Panc1 (cell line): ENCODE results near the gene TMCC1.

Experiments
- POLR2AphosphoS5 ChIP-seq: IDR thresholded peaks from 2 replicates; pipeline ENCODE4 v1.6.1; 2012; ENCODE audit warnings: mild to moderate bottlenecking, low read depth, low read length, moderate library complexity
- TF ChIP-seq, protein P1 (sequence below): fragments of 450-650 bp; IDR thresholded peaks from 2 replicates; pipeline ENCODE4 v1.5.1; 2017; ENCODE audit warnings: mild to moderate bottlenecking
- TF ChIP-seq, protein P2 (sequence below), 2 experiments: IDR thresholded peaks; 2 replicates each; pipeline ENCODE4 v1.6.1; 2011 to 2012; ENCODE audit warnings: low read depth in 2 of 2, control low read depth in 1 of 2, low read length in 1 of 2, mild to moderate bottlenecking in 1 of 2, moderate library complexity in 1 of 2; ENCODE audit not compliant: insufficient read depth in 1 of 2

DNA sequence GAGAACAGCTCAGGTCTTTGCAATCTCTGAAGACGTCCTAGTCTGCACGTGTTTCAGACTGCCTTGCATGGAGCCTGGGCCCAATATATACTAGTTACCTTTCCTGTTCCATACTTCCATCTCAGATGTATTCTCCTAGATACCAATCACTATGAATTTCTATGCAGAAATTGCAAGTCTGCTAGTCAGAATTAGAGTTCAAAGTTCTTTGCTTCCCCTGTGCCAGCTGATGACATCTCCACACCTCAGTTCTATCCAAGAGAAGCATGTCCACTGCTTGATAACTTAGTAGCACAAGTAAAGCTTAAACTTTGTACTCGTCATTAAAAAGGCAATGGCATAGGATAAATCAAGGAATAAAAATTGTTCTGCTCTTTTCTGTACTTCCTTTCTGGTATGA lies 153.4 kb downstream of the TMCC1 start:
- TF ChIP-seq, protein P1, sequence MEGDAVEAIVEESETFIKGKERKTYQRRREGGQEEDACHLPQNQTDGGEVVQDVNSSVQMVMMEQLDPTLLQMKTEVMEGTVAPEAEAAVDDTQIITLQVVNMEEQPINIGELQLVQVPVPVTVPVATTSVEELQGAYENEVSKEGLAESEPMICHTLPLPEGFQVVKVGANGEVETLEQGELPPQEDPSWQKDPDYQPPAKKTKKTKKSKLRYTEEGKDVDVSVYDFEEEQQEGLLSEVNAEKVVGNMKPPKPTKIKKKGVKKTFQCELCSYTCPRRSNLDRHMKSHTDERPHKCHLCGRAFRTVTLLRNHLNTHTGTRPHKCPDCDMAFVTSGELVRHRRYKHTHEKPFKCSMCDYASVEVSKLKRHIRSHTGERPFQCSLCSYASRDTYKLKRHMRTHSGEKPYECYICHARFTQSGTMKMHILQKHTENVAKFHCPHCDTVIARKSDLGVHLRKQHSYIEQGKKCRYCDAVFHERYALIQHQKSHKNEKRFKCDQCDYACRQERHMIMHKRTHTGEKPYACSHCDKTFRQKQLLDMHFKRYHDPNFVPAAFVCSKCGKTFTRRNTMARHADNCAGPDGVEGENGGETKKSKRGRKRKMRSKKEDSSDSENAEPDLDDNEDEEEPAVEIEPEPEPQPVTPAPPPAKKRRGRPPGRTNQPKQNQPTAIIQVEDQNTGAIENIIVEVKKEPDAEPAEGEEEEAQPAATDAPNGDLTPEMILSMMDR = no peak
- TF ChIP-seq POLR2AphosphoS5 = no peak
- TF ChIP-seq, protein P2, sequence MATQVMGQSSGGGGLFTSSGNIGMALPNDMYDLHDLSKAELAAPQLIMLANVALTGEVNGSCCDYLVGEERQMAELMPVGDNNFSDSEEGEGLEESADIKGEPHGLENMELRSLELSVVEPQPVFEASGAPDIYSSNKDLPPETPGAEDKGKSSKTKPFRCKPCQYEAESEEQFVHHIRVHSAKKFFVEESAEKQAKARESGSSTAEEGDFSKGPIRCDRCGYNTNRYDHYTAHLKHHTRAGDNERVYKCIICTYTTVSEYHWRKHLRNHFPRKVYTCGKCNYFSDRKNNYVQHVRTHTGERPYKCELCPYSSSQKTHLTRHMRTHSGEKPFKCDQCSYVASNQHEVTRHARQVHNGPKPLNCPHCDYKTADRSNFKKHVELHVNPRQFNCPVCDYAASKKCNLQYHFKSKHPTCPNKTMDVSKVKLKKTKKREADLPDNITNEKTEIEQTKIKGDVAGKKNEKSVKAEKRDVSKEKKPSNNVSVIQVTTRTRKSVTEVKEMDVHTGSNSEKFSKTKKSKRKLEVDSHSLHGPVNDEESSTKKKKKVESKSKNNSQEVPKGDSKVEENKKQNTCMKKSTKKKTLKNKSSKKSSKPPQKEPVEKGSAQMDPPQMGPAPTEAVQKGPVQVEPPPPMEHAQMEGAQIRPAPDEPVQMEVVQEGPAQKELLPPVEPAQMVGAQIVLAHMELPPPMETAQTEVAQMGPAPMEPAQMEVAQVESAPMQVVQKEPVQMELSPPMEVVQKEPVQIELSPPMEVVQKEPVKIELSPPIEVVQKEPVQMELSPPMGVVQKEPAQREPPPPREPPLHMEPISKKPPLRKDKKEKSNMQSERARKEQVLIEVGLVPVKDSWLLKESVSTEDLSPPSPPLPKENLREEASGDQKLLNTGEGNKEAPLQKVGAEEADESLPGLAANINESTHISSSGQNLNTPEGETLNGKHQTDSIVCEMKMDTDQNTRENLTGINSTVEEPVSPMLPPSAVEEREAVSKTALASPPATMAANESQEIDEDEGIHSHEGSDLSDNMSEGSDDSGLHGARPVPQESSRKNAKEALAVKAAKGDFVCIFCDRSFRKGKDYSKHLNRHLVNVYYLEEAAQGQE (IDR thresholded peaks at IDR 0.05; ENCODE audit: insufficient read depth in 1 of 2, low read depth in 2 of 2, low read length in 1 of 2) = no peak
